GM19025 (cell line): ENCODE data around the gene MACROD2.

Source experiments
- ATAC-seq: cut with Tn5 transposase; IDR thresholded peaks from one replicate; pipeline ENCODE4 v1.9.1; 2021; ENCODE audit warnings: mild to moderate bottlenecking, low read depth, moderate library complexity; ENCODE audit not compliant: unreplicated experiment

MACROD2 gene

GRCh38 chr20:14879020-14879697 is 883.8 kb downstream of the MACROD2 start:
- peak; percentile 54 for ATAC-seq

- no peak for ATAC-seq
Measured at GRCh38 chr20:14879839-14880238, 884.5 kb downstream of the MACROD2 start.

- ATAC-seq, result no peak
Measured at GRCh38 chr20:14881518-14881917, 886.2 kb downstream of the MACROD2 start.

GRCh38 chr20:14882157-14882556 is 886.8 kb downstream of the MACROD2 start:
- no peak for ATAC-seq

- ATAC-seq, result no peak
Measured at GRCh38 chr20:14882846-14883245, 887.5 kb downstream of the MACROD2 start.

- no peak for ATAC-seq
Measured at GRCh38 chr20:14883324-14883723, 888.0 kb downstream of the MACROD2 start.

GRCh38 chr20:14885661-14886060 is 890.3 kb downstream of the MACROD2 start:
- no peak for ATAC-seq

- ATAC-seq, result no peak
Measured at GRCh38 chr20:14888134-14888533, 892.8 kb downstream of the MACROD2 start.

GRCh38 chr20:14889496-14890255 is 894.4 kb downstream of the MACROD2 start:
- no peak for ATAC-seq

- no peak for ATAC-seq
Measured at GRCh38 chr20:14890713-14891112, 895.4 kb downstream of the MACROD2 start.

GRCh38 chr20:14892782-14893181 is 897.5 kb downstream of the MACROD2 start:
- no peak for ATAC-seq

- ATAC-seq, result no peak
Measured at GRCh38 chr20:14896569-14896968, 901.3 kb downstream of the MACROD2 start.

- ATAC-seq, result no peak
Measured at GRCh38 chr20:14897608-14898007, 902.3 kb downstream of the MACROD2 start.

GRCh38 chr20:14902432-14903089 is 907.2 kb downstream of the MACROD2 start:
- peak; percentile 98 for ATAC-seq

GRCh38 chr20:14906908-14907434 is 911.7 kb downstream of the MACROD2 start:
- ATAC-seq, result no peak

- no peak for ATAC-seq
Measured at GRCh38 chr20:14910126-14910525, 914.8 kb downstream of the MACROD2 start.

- no peak for ATAC-seq
Measured at GRCh38 chr20:14913896-14914620, 918.7 kb downstream of the MACROD2 start.

GRCh38 chr20:14914633-14915032 is 919.3 kb downstream of the MACROD2 start:
- ATAC-seq, result no peak

- ATAC-seq, result no peak
Measured at GRCh38 chr20:14915356-14915755, 920.0 kb downstream of the MACROD2 start.

- no peak for ATAC-seq
Measured at GRCh38 chr20:14916360-14916920, 921.1 kb downstream of the MACROD2 start.
